Stimulated activated CD8-positive, alpha-beta memory T cell treated with anti-CD3 and anti-CD28 coated beads, Interleukin-12 subunit alpha, Interleukin-12 subunit beta, amount 100 ng/mL, for 1 hour (primary cell): ENCODE measurements around the gene TMEM269.

Experiments
- DNase-seq: peaks from one replicate; pipeline ENCODE4 v3.0.0-alpha.2; 2020; ENCODE audit warnings: low read depth

Gene TMEM269

DNA sequence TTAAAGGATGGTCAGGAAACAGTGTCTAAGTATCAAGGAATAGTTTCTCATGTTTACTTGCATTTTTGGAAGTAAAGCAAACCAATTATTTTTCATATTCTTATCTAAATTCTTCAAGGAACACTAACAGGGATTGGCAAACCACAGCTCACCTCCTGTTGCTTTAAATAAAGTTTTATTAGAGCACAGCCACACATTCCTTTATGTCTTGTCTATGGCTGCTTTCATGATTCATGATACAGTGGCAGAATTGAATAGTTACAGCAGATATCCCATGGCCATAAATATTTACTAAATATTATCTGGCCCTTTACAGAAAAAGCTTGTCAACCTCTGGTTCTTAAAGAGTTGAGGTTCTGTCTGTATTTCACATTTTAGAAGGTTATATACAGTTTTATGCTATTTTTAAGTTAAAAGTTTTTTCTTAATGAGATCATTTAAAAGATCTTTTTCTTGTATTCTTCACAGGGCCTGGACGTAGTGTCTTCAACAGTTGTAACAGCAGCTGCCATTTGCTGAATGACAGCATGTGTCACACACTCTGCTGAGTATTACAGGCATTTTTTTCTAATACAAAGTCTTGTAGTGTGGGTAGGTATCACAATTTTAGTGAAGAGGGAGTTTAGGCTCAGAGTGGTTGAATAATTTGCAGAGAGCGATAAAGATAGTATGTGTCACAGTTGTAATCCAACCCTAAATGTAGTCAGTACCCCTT lies 64.2 kb downstream of the TMEM269 start:
- no peak for DNase-seq

DNA sequence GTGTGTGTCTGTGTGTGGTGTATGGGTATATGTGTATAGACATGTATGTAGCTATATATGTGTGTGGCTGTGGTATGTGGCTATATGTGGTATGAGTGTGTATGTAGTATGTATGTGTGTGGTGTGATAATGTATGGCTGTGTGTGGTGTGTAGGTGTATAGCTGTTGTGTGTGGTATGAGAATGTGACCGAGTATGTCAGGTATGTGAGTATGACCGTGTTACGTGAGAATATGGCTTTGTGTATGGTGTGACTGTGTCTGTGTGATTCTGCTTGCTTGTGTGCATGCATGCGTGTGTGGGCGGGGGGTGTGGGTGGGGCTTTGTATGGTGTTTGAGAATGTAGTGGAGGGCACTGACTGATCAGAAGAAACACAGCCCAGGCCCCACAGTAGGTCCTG lies 65.2 kb downstream of the TMEM269 start:
- DNase-seq: no peak
